ENCODE data around the gene NTRK2.

Gene NTRK2

GRCh38 chr9:85042981-85043647, 373.6 kb downstream of the NTRK2 start:
- TF ChIP-seq SIN3A (IDR thresholded peaks at IDR 0.05; ENCODE audit: borderline replicate concordance, insufficient read depth, low read length) (no peak), FOXP2 (optimal IDR thresholded peaks at IDR 0.05; ENCODE audit: borderline replicate concordance, extremely low read depth, extremely low read length, insufficient read depth) (no peak), POLR2AphosphoS5 (IDR thresholded peaks at IDR 0.05; ENCODE audit: low read depth, low read length) (no peak), REST (IDR thresholded peaks at IDR 0.05; ENCODE audit: insufficient read depth in 1 of 2, low read depth in 2 of 2, low read length in 2 of 2) (no peak), TAF1 (IDR thresholded peaks at IDR 0.05; ENCODE audit: borderline replicate concordance, insufficient read depth, low read length) (no peak)

- TF ChIP-seq POLR2AphosphoS5 (IDR thresholded peaks at IDR 0.05; ENCODE audit: low read depth, low read length) = no peak
- no peak for TF ChIP-seq SIN3A (IDR thresholded peaks at IDR 0.05; ENCODE audit: borderline replicate concordance, insufficient read depth, low read length)
- no peak for TF ChIP-seq TAF1 (IDR thresholded peaks at IDR 0.05; ENCODE audit: borderline replicate concordance, insufficient read depth, low read length)
- TF ChIP-seq FOXP2 (optimal IDR thresholded peaks at IDR 0.05; ENCODE audit: borderline replicate concordance, extremely low read depth, extremely low read length, insufficient read depth) = no peak
- TF ChIP-seq REST (IDR thresholded peaks at IDR 0.05; ENCODE audit: insufficient read depth in 1 of 2, low read depth in 2 of 2, low read length in 2 of 2) = no peak
Measured at GRCh38 chr9:85045271-85045670, 375.7 kb downstream of the NTRK2 start.

- no peak for TF ChIP-seq POLR2AphosphoS5 (IDR thresholded peaks at IDR 0.05; ENCODE audit: low read depth, low read length)
- TF ChIP-seq TAF1 (IDR thresholded peaks at IDR 0.05; ENCODE audit: borderline replicate concordance, insufficient read depth, low read length) = no peak
- TF ChIP-seq SIN3A (IDR thresholded peaks at IDR 0.05; ENCODE audit: borderline replicate concordance, insufficient read depth, low read length) = no peak
- TF ChIP-seq FOXP2 (optimal IDR thresholded peaks at IDR 0.05; ENCODE audit: borderline replicate concordance, extremely low read depth, extremely low read length, insufficient read depth) = no peak
- TF ChIP-seq REST (IDR thresholded peaks at IDR 0.05; ENCODE audit: insufficient read depth in 1 of 2, low read depth in 2 of 2, low read length in 2 of 2) = no peak
Measured at GRCh38 chr9:85046475-85046874, 376.9 kb downstream of the NTRK2 start.

GRCh38 chr9:85053206-85053786, 383.8 kb downstream of the NTRK2 start:
- no peak for TF ChIP-seq SIN3A (IDR thresholded peaks at IDR 0.05; ENCODE audit: borderline replicate concordance, insufficient read depth, low read length)
- no peak for TF ChIP-seq REST (IDR thresholded peaks at IDR 0.05; ENCODE audit: insufficient read depth in 1 of 2, low read depth in 2 of 2, low read length in 2 of 2)
- TF ChIP-seq POLR2AphosphoS5 (IDR thresholded peaks at IDR 0.05; ENCODE audit: low read depth, low read length) = no peak
- TF ChIP-seq TAF1 (IDR thresholded peaks at IDR 0.05; ENCODE audit: borderline replicate concordance, insufficient read depth, low read length) = no peak

Measured in PFSK-1 (cell line).